Type B pancreatic cell (in vitro differentiated cells): ENCODE measurements around the gene LNX1. TPM values are rescaled to one million over a fixed set of nuclear protein-coding genes. Genes with fewer than 3 reads are reported as not detected.

ENCODE experiments used
- DNase-seq: peaks from one replicate; pipeline ENCODE4 v3.0.0; 2021; ENCODE audit warnings: mixed read lengths; ENCODE audit not compliant: unreplicated experiment; ENCODE audit errors: extremely low spot score
- H3K27ac Mint-ChIP-seq: 2 replicates; pipeline ENCODE4 v1.8.0; 2021; ENCODE audit warnings: mild to moderate bottlenecking, mixed read lengths
- H3K27me3 Mint-ChIP-seq: 2 replicates; pipeline ENCODE4 v1.8.0; 2021; ENCODE audit warnings: mixed read lengths
- H3K36me3 Mint-ChIP-seq: 2 replicates; pipeline ENCODE4 v1.8.0; 2021; ENCODE audit warnings: mixed read lengths
- H3K4me1 Mint-ChIP-seq: one replicate; pipeline ENCODE4 v1.8.0; 2021; ENCODE audit warnings: mixed read lengths; ENCODE audit not compliant: unreplicated experiment
- H3K4me3 Mint-ChIP-seq: 2 replicates; pipeline ENCODE4 v1.8.0; 2021; ENCODE audit warnings: mild to moderate bottlenecking, mixed read lengths
- H3K9me3 Mint-ChIP-seq: 2 replicates; pipeline ENCODE4 v1.8.0; 2021; ENCODE audit warnings: mixed read lengths
- CTCF ChIP-seq: fragments of 200-600 bp; sonication (generic); conservative IDR thresholded peaks from 2 replicates; pipeline ENCODE4 v1.5.0; 2021; ENCODE audit warnings: antibody characterized with exemption, mild to moderate bottlenecking
- total RNA-seq: library from RNA; stranded (reverse); gene quantifications from 2 replicates; pipeline ENCODE4 v1.2.1, GENCODE V29; 2021; ENCODE audit warnings: low replicate concordance

Gene LNX1
- total RNA-seq, 1 donor from 2014 or later, result 5.3 TPM

DNA sequence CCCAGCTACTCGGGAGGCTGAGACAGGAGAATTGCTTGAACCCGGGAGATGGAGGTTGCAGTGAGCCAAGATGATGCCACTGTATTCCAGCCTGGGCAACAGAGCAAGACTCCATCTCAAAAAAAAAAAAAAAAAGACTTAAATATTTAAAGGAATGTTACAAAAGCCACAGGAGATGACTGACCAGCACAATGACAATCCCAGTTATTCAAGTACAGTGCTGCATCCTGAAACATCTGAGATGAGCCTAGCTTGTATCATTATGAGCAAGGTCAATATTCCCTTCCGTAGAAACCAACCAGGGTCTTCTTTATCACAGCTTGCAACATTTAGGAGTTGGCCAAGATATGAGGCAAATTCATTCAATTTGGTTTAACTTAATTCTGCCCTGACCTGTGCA lies 38.6 kb downstream of the LNX1 start:
- DNase-seq, result no peak
- Mint-ChIP-seq H3K4me1 (peaks cover 3% of the 10 kb centered on the region), H3K4me3 (no peak overlapping the region), H3K9me3 (no peaks in the 10 kb centered on the region), H3K27ac (no peak overlapping the region), H3K27me3 (peaks cover 23% of the 10 kb centered on the region), H3K36me3 (no peaks in the 10 kb centered on the region)
- TF ChIP-seq CTCF, result no peak

- Mint-ChIP-seq H3K27me3 (peaks cover 29% of the 10 kb centered on the region), H3K27ac (no peak overlapping the region), H3K4me1 (peaks cover 3% of the 10 kb centered on the region), H3K9me3 (no peaks in the 10 kb centered on the region), H3K36me3 (no peaks in the 10 kb centered on the region), H3K4me3 (no peak overlapping the region)
- DNase-seq, result no peak
- no peak for TF ChIP-seq CTCF
Measured at GRCh38 chr4:53551958-53552357, 39.3 kb downstream of the LNX1 start.

DNA sequence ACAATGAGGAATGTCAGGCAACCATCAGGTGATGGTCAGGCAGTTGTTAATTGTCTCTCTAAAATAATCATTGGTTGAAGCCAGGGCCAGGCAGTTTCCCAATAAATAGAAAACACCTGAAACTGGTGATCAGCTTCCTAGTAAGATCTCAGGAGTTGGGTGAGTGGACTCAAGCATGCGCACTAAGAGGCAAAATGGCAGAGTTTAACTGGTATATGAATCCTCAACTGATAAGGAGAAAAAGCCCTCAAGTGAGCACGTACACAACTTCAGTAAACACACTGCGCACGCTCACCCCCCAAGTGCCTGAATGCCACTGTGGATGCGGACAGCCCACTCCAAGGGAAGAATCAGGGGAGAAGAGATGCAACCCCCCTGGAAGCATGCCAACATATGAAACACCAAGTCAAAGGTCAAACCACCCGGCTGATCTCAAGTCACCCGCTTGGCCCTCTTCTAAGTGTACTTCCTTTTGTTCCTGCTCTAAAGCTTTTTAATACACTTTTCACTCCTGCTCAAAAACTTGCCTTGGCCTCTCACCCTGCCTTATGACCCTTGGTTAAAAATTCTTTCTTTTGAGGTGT lies 39.9 kb downstream of the LNX1 start:
- no peak overlapping the region for H3K4me3 Mint-ChIP-seq
- no peak overlapping the region for H3K27ac Mint-ChIP-seq
- peaks cover 3% of the 10 kb centered on the region for H3K4me1 Mint-ChIP-seq
- no peak for DNase-seq
- no peaks in the 10 kb centered on the region for H3K9me3 Mint-ChIP-seq
- H3K36me3 Mint-ChIP-seq, result no peaks in the 10 kb centered on the region
- peaks cover 34% of the 10 kb centered on the region for H3K27me3 Mint-ChIP-seq
- TF ChIP-seq CTCF, result no peak

DNA sequence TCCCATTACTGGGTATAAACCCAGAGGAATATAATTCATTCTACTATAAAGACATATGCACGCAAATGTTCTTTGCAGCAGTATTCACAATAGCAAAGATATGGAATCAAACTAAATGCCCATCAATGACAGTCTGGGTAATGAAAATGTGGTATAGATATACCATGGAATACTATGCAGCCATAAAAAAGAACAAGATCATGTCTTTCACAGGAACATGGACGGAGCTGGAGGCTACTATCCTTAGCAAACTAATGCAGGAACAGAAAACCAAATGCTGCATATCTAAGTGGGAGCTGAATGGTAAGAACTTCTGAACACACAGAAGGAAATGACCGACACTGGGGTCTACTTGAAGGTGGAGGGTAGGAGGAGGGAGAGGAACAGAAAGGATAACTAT lies 42.6 kb downstream of the LNX1 start:
- H3K36me3 Mint-ChIP-seq, result no peaks in the 10 kb centered on the region

DNA sequence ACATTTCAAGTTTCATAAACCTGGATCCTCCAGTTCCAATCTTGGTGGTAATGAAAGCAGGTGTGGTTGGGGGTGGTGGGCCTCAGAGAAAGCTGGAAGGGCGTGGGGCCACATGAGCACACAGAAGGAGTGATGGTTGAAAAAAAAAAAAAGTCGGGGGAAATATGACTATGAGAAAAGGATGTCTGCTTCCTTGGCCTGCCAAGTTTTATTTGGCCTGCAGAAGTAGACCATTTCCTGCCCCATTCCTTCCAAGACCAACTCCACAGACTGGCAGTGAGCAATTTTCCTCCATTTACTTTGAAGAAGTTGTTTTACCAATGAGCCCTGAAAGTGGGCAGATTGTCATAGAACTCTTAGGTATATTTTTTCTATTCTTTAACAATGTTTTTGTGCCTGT lies 43.3 kb downstream of the LNX1 start:
- no peaks in the 10 kb centered on the region for H3K36me3 Mint-ChIP-seq
- H3K4me1 Mint-ChIP-seq, result peaks cover 20% of the 10 kb centered on the region
- H3K27me3 Mint-ChIP-seq, result peaks cover 55% of the 10 kb centered on the region
- no peaks in the 10 kb centered on the region for H3K9me3 Mint-ChIP-seq
- no peak overlapping the region for H3K27ac Mint-ChIP-seq
- no peak for DNase-seq
- TF ChIP-seq CTCF, result no peak
- no peak overlapping the region for H3K4me3 Mint-ChIP-seq

More for the DNA sequence above, 42.6 kb downstream of the LNX1 start:
- H3K9me3 Mint-ChIP-seq, result no peaks in the 10 kb centered on the region
- no peak overlapping the region for H3K4me3 Mint-ChIP-seq
- DNase-seq, result no peak
- H3K4me1 Mint-ChIP-seq, result peaks cover 15% of the 10 kb centered on the region
- H3K27ac Mint-ChIP-seq, result no peak overlapping the region
- H3K27me3 Mint-ChIP-seq, result peaks cover 49% of the 10 kb centered on the region
- TF ChIP-seq CTCF, result no peak
